ENCODE measurements around the gene CSF1.

The CSF1 gene

GRCh38 chr1:109929170-109929569 lies 18.5 kb downstream of the CSF1 start:
- no peak for TF ChIP-seq CTCF (conservative IDR thresholded peaks at IDR 0.05; ENCODE audit: low read depth, low read length)
- Histone ChIP-seq H3K79me2 (ENCODE audit: insufficient read depth, low read depth) (no peaks in the 10 kb centered on the region), H3K27me3 (ENCODE audit: insufficient read depth, low read depth) (no peaks in the 10 kb centered on the region), H3K36me3 (ENCODE audit: insufficient read depth) (no peaks in the 10 kb centered on the region), H3K4me3 (IDR thresholded peaks at IDR 0.05; ENCODE audit: insufficient read depth, low read depth, low read length) (no peak overlapping the region), H4K20me1 (ENCODE audit: insufficient read depth) (no peaks in the 10 kb centered on the region), H3K4me2 (no peak overlapping the region), H2AFZ (ENCODE audit: low read depth) (no peak overlapping the region), H3K9ac (no peak overlapping the region), H3K27ac (no peak overlapping the region), H3K4me1 (ENCODE audit: low read depth, poor library complexity, severe bottlenecking) (peaks cover 2% of the 10 kb centered on the region)

- no peak for TF ChIP-seq CTCF (conservative IDR thresholded peaks at IDR 0.05; ENCODE audit: low read depth, low read length)
- Histone ChIP-seq H3K27ac (no peak overlapping the region), H3K4me3 (IDR thresholded peaks at IDR 0.05; ENCODE audit: insufficient read depth, low read depth, low read length) (no peak overlapping the region), H3K36me3 (ENCODE audit: insufficient read depth) (no peaks in the 10 kb centered on the region), H2AFZ (ENCODE audit: low read depth) (no peak overlapping the region), H4K20me1 (ENCODE audit: insufficient read depth) (no peaks in the 10 kb centered on the region), H3K27me3 (ENCODE audit: insufficient read depth, low read depth) (no peaks in the 10 kb centered on the region), H3K4me2 (no peak overlapping the region), H3K9ac (no peak overlapping the region), H3K4me1 (ENCODE audit: low read depth, poor library complexity, severe bottlenecking) (peaks cover 3% of the 10 kb centered on the region), H3K79me2 (ENCODE audit: insufficient read depth, low read depth) (no peaks in the 10 kb centered on the region)
Observed at GRCh38 chr1:109929588-109930251, 19.1 kb downstream of the CSF1 start.

GRCh38 chr1:109930252-109930993 lies 19.8 kb downstream of the CSF1 start:
- Histone ChIP-seq H2AFZ (ENCODE audit: low read depth) (no peak overlapping the region), H3K4me2 (no peak overlapping the region), H4K20me1 (ENCODE audit: insufficient read depth) (no peaks in the 10 kb centered on the region), H3K79me2 (ENCODE audit: insufficient read depth, low read depth) (no peaks in the 10 kb centered on the region), H3K4me3 (IDR thresholded peaks at IDR 0.05; ENCODE audit: insufficient read depth, low read depth, low read length) (no peak overlapping the region), H3K27ac (no peak overlapping the region), H3K9ac (no peak overlapping the region), H3K36me3 (ENCODE audit: insufficient read depth) (no peaks in the 10 kb centered on the region), H3K4me1 (ENCODE audit: low read depth, poor library complexity, severe bottlenecking) (peaks cover 3% of the 10 kb centered on the region), H3K27me3 (ENCODE audit: insufficient read depth, low read depth) (no peaks in the 10 kb centered on the region)
- TF ChIP-seq CTCF (conservative IDR thresholded peaks at IDR 0.05; ENCODE audit: low read depth, low read length), result no peak

GRCh38 chr1:109931189-109931731 lies 20.6 kb downstream of the CSF1 start:
- no peak overlapping the region for H2AFZ ChIP-seq (ENCODE audit: low read depth)
- H3K36me3 ChIP-seq (ENCODE audit: insufficient read depth), result no peaks in the 10 kb centered on the region
- H3K4me1 ChIP-seq (ENCODE audit: low read depth, poor library complexity, severe bottlenecking), result peaks cover 3% of the 10 kb centered on the region
- H3K79me2 ChIP-seq (ENCODE audit: insufficient read depth, low read depth), result no peaks in the 10 kb centered on the region
- H4K20me1 ChIP-seq (ENCODE audit: insufficient read depth), result no peaks in the 10 kb centered on the region
- H3K9ac ChIP-seq, result no peak overlapping the region
- no peak overlapping the region for H3K4me2 ChIP-seq
- H3K4me3 ChIP-seq (IDR thresholded peaks at IDR 0.05; ENCODE audit: insufficient read depth, low read depth, low read length), result no peak overlapping the region
- H3K27ac ChIP-seq, result no peak overlapping the region
- H3K27me3 ChIP-seq (ENCODE audit: insufficient read depth, low read depth), result no peaks in the 10 kb centered on the region
- TF ChIP-seq CTCF (conservative IDR thresholded peaks at IDR 0.05; ENCODE audit: low read depth, low read length), result no peak

Data from KMS-11 (cell line).